Smooth muscle cell of the coronary artery (primary cell): ENCODE results near the gene ABLIM2. TPM values are rescaled to one million over a fixed set of nuclear protein-coding genes. Genes with fewer than 3 reads are reported as not detected.

Experiments used
- total RNA-seq: library from RNA; depleted of rRNA; stranded (reverse); fragments of >200 nt; gene quantifications from 2 replicates; pipeline ENCODE4 v1.2.3, GENCODE V29; 2014; ENCODE audit warnings: low replicate concordance

Gene ABLIM2
- total RNA-seq: 0.12 and 0.30 TPM in 2 replicates

DNA sequence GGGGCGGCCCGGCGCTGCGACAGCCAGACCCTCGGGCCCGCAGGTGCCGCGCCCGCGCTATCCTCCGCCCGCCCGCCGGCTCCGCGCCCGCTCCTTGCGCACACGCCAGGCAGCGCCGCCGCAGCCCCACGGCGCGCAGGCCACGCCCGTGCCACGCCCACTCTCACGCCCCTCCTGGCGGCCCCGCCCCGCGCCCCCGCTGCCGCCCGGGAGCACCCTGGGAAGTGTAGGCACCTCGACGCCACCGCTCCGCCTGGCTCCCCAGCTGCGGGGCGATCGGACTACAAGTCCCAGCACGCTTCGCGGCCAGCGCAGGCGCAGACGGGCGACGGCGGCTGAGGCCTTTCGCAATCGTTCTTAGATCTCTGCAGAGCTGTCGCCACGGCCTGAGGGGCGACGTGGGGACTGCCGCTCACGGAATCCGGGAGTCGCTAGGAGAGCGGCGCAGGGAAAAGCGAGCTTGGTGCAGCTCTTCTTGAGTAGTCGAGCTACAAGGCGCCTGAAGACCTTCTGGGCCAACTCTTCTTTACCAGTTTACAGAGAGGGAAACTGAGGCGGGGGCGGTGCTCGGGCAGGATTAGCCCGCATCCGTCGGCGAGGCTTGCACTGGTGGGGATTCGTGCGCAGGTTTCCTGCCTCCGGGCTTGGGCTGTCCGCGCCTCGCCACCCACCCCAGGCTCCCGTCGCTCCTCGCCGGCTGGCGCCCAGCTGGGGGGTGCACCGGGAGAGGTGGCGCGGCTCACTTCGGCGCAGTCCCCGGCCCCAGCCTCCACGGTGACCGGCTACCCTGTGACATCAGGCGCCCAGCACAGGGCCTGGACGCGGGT is at the start of gene ABLIM2:
TSS of gene ABLIM2 (minus strand) at position 104 of the 827 bp plus-strand sequence. CDS start 124 bp downstream, outside the sequence.

DNA sequence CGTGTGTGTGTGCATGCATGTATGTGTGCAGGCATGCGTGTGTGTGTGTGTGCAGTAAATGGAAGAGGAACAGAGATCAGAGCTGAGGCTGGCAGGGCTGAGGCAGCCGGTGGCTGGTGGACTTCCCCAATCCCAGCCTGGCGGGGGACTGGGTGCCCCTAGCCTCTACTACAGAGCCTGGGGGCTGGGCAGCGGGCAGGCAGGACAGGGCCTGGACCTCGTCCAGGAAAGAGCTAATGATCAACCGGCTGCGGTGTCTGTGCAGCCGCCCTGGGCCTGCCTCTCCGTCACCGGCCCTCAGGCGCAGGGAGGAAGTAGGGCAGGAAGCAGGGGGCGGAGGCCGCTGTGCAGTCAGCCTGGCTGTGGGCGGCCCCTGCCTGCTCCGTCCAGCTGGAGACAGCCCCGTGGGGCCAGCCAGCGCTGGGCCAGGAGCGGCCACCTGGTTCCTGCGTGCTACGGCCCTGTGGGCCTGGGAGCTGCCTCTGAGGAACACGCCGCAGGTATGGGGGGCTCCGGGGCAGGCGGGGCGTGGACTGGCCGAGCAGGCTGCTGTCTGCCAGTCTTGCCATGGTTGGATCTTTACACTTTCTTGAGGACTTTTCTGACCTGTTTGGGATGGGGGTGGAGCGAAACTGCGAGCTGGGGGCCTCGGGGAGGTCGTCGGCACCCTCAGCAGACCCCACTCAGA is 40.4 kb upstream of the ABLIM2 start, which contains the start of gene SH3TC1:
TSS of gene SH3TC1 (plus strand) at position 385 of the 688 bp plus-strand sequence. CDS start 5,905 bp downstream, outside the sequence.

GRCh38 chr4:7939377-7940108 is 219.1 kb downstream of the ABLIM2 start, which contains the start of gene AFAP1:
AFAP1 (minus strand) TSS chr4:7939861; CDS start chr4:7872078, 67,783 bp downstream.

Other genes starting within 250 kb of the ABLIM2 start
- 24.2 and 94.3 TPM in 2 replicates for gene AFAP1, start 219.0 kb downstream of the ABLIM2 start, total RNA-seq
- gene SH3TC1, start 40.5 kb upstream of the ABLIM2 start, total RNA-seq: 1.2 and 6.8 TPM in 2 replicates
- 0.45 and 6.8 TPM in 2 replicates for gene HTRA3, start 110.9 kb upstream of the ABLIM2 start, total RNA-seq